ENCODE measurements around the gene DBI.
"Not testable (repeated sequence)": the region's sequence is repeated elsewhere in the genome, so short reads cannot be mapped to it uniquely, and the experiment has no call there.

DBI gene

GRCh38 chr2:119402645-119403560 is 36.1 kb downstream of the DBI start:
- no peak for DNase-seq

- DNase-seq = not testable (repeated sequence)
These were observed 36.8 kb downstream of the DBI start for GRCh38 chr2:119403618-119404017.

GRCh38 chr2:119405151-119405550 is 38.4 kb downstream of the DBI start:
- no peak for DNase-seq

- DNase-seq = peak; percentile 50
These were observed 40.8 kb downstream of the DBI start for GRCh38 chr2:119407430-119408220.

- no peak for DNase-seq
These were observed 41.4 kb downstream of the DBI start for GRCh38 chr2:119408221-119408619.

GRCh38 chr2:119409506-119409905 is 42.7 kb downstream of the DBI start:
- DNase-seq = no peak

GRCh38 chr2:119414894-119415293 is 48.1 kb downstream of the DBI start:
- no peak for DNase-seq

GRCh38 chr2:119415630-119416029 is 48.9 kb downstream of the DBI start:
- DNase-seq = no peak

GRCh38 chr2:119416299-119416923 is 49.6 kb downstream of the DBI start:
- no peak for DNase-seq

GRCh38 chr2:119417908-119418307 is 51.1 kb downstream of the DBI start:
- DNase-seq = no peak

- DNase-seq = peak; percentile 59
These were observed 52.3 kb downstream of the DBI start for GRCh38 chr2:119419065-119419464.

- DNase-seq = no peak
These were observed 53.2 kb downstream of the DBI start for GRCh38 chr2:119419803-119420508.

GRCh38 chr2:119421304-119421703 is 54.5 kb downstream of the DBI start:
- no peak for DNase-seq

- DNase-seq = no peak
These were observed 55.0 kb downstream of the DBI start for GRCh38 chr2:119421741-119422140.
